GM06990 (cell line): ENCODE measurements around the gene MISP3.

Experiments used
- DNase-seq: peaks from one replicate; pipeline ENCODE4 v3.0.0-alpha.2; 2011; ENCODE audit not compliant: insufficient read length; ENCODE audit errors: extremely low read depth
- H3K27me3 ChIP-seq: replicated peaks from 2 replicates; pipeline ENCODE4 v1.6.0; 2011; ENCODE audit warnings: low read length; ENCODE audit not compliant: control insufficient read depth, insufficient read depth
- H3K36me3 ChIP-seq: 2 replicates; pipeline ENCODE4 v1.5.1; 2011; ENCODE audit warnings: low read length; ENCODE audit not compliant: control insufficient read depth, insufficient read depth
- H3K4me3 ChIP-seq: replicated peaks from 2 replicates; pipeline ENCODE4 v1.5.1; 2011; ENCODE audit warnings: low read depth, mild to moderate bottlenecking, control low read depth, low read length
- TF ChIP-seq, protein P1 (sequence below): IDR thresholded peaks from 2 replicates; pipeline ENCODE4 v1.5.1; 2011; ENCODE audit warnings: low read length, control low read depth, mild to moderate bottlenecking, inconsistent platforms; ENCODE audit not compliant: insufficient read depth, poor library complexity, severe bottlenecking

The MISP3 gene

GRCh38 chr19:14061081-14061749, 11.4 kb upstream of the MISP3 start:
- TF ChIP-seq, protein P1, sequence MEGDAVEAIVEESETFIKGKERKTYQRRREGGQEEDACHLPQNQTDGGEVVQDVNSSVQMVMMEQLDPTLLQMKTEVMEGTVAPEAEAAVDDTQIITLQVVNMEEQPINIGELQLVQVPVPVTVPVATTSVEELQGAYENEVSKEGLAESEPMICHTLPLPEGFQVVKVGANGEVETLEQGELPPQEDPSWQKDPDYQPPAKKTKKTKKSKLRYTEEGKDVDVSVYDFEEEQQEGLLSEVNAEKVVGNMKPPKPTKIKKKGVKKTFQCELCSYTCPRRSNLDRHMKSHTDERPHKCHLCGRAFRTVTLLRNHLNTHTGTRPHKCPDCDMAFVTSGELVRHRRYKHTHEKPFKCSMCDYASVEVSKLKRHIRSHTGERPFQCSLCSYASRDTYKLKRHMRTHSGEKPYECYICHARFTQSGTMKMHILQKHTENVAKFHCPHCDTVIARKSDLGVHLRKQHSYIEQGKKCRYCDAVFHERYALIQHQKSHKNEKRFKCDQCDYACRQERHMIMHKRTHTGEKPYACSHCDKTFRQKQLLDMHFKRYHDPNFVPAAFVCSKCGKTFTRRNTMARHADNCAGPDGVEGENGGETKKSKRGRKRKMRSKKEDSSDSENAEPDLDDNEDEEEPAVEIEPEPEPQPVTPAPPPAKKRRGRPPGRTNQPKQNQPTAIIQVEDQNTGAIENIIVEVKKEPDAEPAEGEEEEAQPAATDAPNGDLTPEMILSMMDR = no peak
- DNase-seq = no peak
- peaks cover 6% of the 10 kb centered on the region for H3K27me3 ChIP-seq
- no peaks in the 10 kb centered on the region for H3K36me3 ChIP-seq
- H3K4me3 ChIP-seq = no peak overlapping the region

GRCh38 chr19:14061751-14062557, 10.6 kb upstream of the MISP3 start, which contains the start of gene PALM3:
Gene PALM3, minus strand, starts transcription at chr19:14062076. Its CDS starts 96 bp downstream, at chr19:14061980.
- Histone ChIP-seq H3K36me3 (no peaks in the 10 kb centered on the region), H3K4me3 (no peak within 1 kb of the TSS), H3K27me3 (peaks cover 6% of the 10 kb centered on the region)
- DNase-seq = no peak
- TF ChIP-seq, protein P1 = no peak

GRCh38 chr19:14062558-14062855, 10.1 kb upstream of the MISP3 start:
- H3K4me3 ChIP-seq = no peak overlapping the region
- TF ChIP-seq, protein P1 = no peak
- DNase-seq = no peak
- H3K36me3 ChIP-seq = no peaks in the 10 kb centered on the region
- H3K27me3 ChIP-seq = peaks cover 6% of the 10 kb centered on the region

- TF ChIP-seq, protein P1 = no peak
- Histone ChIP-seq H3K36me3 (no peaks in the 10 kb centered on the region), H3K4me3 (no peak overlapping the region), H3K27me3 (peaks cover 6% of the 10 kb centered on the region)
- no peak for DNase-seq
Observed at GRCh38 chr19:14063105-14063504, 9.5 kb upstream of the MISP3 start.

DNA sequence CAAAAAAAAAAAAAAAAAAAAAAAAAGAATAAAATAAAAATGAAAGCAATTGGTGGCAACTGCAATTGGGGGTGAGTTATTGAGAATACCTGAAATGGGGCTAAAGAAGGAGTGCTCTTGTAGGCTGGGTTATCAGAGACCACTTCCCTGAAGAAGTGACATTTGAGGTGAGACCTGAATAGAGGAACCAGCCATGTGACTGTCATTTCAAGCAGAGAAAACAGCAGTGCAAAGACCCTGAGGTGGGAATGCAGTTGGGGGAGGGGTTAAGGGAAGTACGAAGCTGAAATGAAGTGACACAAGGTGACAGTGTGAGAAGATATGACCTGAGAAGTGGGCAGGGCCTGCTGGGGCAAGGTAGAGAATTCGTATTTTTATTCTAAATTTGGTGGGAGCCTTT, 6.5 kb upstream of the MISP3 start:
- no peak for DNase-seq
- TF ChIP-seq, protein P1 = no peak
- Histone ChIP-seq H3K36me3 (no peaks in the 10 kb centered on the region), H3K4me3 (no peak overlapping the region), H3K27me3 (no peaks in the 10 kb centered on the region)
